Right forelimb (tissue), 1 donor: ENCODE measurements around the gene TMEM132C.

Experiments used
- DNase-seq: peaks from one replicate; pipeline ENCODE4 v3.0.0-alpha.2; 2018

Gene TMEM132C

GRCh38 chr12:128288896-128289295, 21.9 kb downstream of the TMEM132C start:
- DNase-seq: no peak

GRCh38 chr12:128290938-128291337, 24.0 kb downstream of the TMEM132C start:
- DNase-seq: no peak

DNA sequence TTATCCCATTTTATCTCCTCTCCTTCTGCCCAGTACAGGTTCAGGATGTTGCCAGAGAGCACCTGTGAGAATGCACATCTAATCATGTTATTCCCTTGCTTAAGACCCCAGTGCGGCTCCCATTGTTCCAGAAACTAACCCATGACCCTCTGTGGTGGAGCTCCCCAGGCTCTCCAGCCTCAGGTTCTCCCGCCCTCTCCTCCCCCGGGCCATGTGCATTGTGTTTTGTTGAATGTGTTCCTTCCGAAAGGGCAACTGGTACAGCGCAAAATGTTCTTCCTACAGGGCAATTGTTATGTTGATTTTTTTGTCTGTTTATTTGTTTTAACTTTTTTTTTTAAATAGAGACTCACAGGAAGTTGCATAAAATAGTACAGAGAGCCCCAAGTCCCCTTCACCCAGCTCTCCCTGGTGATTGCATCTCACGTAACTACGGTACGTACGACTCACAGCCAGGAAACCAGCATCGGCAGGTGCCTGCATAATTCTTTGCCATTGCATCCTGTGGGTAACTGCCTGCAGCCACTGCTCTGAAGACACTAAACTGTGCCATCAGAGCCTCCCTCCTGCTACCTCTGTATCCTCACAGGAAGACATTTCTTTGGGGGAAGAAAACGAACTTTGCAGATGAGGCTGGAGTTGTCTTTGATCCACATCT, 31.2 kb downstream of the TMEM132C start:
- no peak for DNase-seq

GRCh38 chr12:128305336-128305892, 38.4 kb downstream of the TMEM132C start:
- DNase-seq: no peak

GRCh38 chr12:128307791-128308190, 40.8 kb downstream of the TMEM132C start:
- DNase-seq: no peak

- no peak for DNase-seq
Observed at GRCh38 chr12:128312661-128313060, 45.7 kb downstream of the TMEM132C start.

- no peak for DNase-seq
Observed at GRCh38 chr12:128313931-128314330, 47.0 kb downstream of the TMEM132C start.

DNA sequence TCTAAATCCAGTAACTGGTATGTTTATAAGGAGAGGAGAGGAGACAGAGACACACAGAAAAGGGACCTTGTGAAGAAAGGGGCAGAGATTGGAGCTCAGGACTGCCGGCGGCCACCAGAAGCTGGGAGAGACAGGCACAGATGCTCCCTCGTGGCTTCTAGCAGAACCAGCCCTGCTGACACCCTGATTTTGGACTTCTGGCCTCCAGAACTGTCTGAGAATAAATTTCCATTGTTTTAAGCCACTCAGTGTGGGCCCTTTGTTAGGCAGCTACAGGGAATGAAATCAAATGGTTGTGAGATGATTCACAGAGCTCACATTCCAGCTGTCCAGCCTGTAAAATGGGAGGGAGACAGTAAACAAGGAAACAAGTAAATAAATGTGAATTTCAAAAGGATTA, 47.6 kb downstream of the TMEM132C start:
- DNase-seq: no peak

GRCh38 chr12:128316078-128316477, 49.1 kb downstream of the TMEM132C start:
- DNase-seq: no peak

GRCh38 chr12:128316973-128317526, 50.1 kb downstream of the TMEM132C start:
- no peak for DNase-seq

DNA sequence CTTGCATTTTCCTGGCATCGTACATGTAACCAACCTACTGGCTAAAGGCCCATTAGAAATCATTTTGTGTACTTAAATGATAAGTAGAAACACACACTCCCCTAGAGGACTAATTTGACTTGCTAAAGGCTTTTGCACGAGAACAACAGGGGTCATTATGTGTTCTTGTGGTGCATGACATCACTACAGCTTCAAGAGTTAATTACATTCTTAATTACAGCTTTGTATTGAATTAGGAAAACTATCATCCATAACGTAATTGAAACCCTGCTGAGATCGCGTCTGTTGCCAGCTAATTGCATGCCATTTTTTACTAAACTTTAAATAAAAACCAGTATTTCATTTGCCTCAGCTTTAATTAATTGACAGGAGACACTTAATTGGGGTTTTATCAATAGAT, 51.4 kb downstream of the TMEM132C start:
- no peak for DNase-seq

DNA sequence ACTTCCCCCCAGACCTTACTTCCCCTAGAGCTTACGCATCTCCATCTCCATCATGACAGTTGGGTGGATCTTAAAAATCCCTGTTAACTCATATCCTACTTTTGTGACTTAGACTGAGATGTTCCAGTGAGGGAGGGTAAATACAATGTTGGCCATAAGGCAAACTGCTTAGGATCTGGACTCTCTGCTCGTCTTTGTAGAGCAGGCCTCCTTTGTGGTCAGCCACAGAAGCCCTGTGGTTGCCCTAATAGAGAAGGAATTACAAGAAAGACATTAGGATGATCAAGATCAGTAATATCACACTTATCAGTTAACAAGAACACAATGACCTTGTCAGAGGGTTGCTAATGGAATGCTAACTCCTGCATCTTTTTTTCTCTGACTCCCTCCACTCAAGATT, 52.0 kb downstream of the TMEM132C start:
- DNase-seq: no peak

GRCh38 chr12:128322341-128322740, 55.4 kb downstream of the TMEM132C start:
- DNase-seq: no peak

- DNase-seq: no peak
Observed at GRCh38 chr12:128323145-128323920, 56.4 kb downstream of the TMEM132C start.

DNA sequence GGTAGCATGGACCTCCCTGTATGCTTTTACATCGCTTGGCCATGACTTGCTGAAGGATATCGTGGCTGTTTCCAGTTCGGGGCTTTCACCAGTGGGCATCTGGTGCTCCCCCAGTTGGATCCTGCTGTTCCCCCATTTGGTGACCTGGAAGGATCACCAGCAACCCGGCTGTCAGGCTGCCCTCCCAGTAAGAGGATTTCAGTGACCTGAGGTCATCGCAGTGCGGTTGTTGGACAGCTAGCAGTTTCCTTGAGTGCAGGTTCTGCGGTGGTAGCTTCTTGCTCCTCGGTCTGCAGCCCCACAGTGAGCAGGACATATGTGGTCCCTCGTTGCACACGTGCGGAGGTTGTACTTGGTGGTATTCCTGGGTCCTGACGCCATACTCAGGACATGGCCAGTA, 58.7 kb downstream of the TMEM132C start:
- DNase-seq: no peak

DNA sequence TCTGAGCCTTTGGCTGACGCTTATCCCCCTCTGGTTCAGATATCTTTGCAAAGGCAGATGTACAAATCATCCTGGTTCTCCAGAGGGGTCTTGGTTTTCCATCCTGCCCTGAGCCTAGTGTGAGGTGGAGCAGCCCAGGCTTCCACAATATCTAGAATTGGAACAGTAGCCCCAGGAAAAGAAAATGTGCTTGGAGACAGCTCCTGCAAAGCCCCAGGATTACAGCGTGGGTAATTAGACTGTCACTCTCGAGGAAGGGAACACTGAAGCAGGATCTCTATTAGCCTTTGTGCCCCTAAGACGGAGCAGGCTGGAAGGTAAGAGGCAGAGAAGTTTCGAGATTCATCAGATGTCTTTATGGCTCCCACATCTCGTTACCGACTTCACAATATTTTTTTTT, 59.4 kb downstream of the TMEM132C start:
- DNase-seq: no peak

- DNase-seq: no peak
Observed at GRCh38 chr12:128328961-128329360, 62.0 kb downstream of the TMEM132C start.

- no peak for DNase-seq
Observed at GRCh38 chr12:128336204-128337070, 69.5 kb downstream of the TMEM132C start.

DNA sequence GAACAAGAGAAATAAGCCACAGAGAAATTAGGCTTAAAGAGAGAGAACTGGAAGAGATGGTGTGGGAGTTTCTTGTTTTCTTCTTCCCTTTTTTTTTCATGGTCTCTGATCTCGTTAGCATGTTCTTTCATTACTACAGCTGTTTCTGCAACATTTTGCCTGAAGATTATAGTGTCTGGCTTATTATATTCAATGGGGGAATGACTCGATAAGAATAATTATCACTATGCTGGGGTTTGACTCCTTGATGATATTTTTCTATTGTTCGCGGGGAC, 70.0 kb downstream of the TMEM132C start:
- DNase-seq: no peak

- no peak for DNase-seq
Observed at GRCh38 chr12:128337431-128338170, 70.6 kb downstream of the TMEM132C start.

DNA sequence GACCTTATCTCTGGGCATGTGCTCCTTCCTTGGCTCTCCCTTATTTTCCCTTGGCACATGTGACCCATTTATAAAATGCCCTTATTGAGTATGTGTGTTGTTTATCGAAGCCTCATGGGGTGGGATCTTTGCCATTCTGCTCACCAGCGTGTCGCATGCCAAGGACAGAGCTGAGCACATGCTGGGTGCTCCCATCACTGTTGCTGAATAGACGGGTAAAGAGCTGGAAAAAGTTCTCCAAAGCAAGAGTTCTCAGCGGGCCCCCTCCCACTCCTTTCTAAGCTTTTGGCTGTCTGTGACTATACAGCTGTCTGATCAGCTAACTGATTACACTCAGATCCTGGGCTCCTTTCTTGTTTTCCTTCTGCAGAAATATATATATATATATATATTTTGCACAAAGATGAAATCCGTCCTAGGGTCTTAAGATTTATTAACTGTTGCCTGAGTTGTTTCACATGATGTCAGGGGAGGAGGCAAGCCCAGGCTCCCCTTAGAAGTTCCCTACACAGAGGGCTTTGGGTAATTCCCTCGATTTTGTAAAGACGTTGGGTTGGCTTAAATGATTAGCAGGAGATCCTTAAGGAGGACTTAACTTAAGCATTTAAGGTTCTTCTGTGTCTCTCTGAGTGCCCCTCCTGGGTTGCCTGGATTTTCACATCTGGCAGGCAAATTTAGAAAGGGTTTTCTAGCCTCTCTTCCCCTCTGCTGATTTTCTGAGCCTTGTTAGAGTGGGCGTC, 71.6 kb downstream of the TMEM132C start:
- DNase-seq: no peak

DNA sequence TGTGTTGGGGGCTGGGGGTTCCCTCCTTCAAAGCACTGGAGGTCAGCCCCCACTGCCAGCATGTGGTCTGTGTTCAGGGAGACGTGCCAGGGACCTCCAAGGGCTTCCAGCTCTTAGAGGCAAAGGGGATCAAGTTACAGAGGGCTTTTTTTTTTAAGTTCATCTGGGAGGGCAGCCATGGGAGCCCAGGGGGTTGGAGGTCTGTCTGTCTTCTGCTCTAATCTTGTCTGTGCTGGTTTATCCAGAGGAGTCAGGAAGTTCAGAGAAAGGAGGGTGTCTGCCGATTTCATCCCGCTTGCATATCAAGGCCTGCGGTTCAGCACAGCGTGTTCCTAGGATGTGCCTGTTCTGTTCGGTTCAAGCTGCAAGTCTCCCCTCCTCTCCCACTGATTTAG, 72.2 kb downstream of the TMEM132C start:
- no peak for DNase-seq
